B cell (primary cell): ENCODE data around the gene ZP4. TPM values are rescaled to one million over a fixed set of nuclear protein-coding genes. Genes with fewer than 3 reads are reported as not detected.
A peak's percentile ranks its signal among the peaks of the same experiment; 100 is the strongest.

Source experiments
- ATAC-seq: fragments of 200-7000 bp; cut with Tn5 transposase; one replicate; pipeline ENCODE4 v1.10.0; 2021; ENCODE audit warnings: low read depth, mild to moderate bottlenecking, moderate number of reproducible peaks, moderate library complexity
- CTCF ChIA-PET: fragments of 350-600 bp; sonication (Branson Sonifier 250); formaldehyde crosslinking; loops from one replicate; lab custom pipeline; 2021; ENCODE audit warnings: antibody characterized with exemption, inconsistent platforms; lab: Charles Lee
- POLR2A ChIA-PET: fragments of 350-600 bp; sonication (Branson Sonifier 250); formaldehyde crosslinking; loops from one replicate; lab custom pipeline; 2021; ENCODE audit warnings: antibody characterized with exemption; lab: Charles Lee
- DNase-seq: peaks from one replicate; pipeline ENCODE4 v3.0.0; 2013
- H2AFZ ChIP-seq: 2 replicates; pipeline ENCODE4 v1.6.1; 2012; ENCODE audit warnings: mild to moderate bottlenecking, low read depth, low read length; ENCODE audit not compliant: insufficient read depth, poor library complexity, severe bottlenecking
- H3K27ac ChIP-seq, 2 donors: 1 replicate in 1 of 2; 2 replicates in 1 of 2; pipeline ENCODE4 v1.5.1; 2012 to 2013; ENCODE audit warnings: low read length in 2 of 2, mild to moderate bottlenecking in 2 of 2, moderate library complexity in 1 of 2
- H3K27me3 ChIP-seq, 4 experiments: fragments of 200-600 bp in 1 of 4; sonication (generic) in 1 of 4; replicated peaks in 1 of 4; 1 replicate in 2 of 4; 2 replicates in 2 of 4; pipeline versions ENCODE4 v1.6.1 to v1.7.0; 2013 to 2016; ENCODE audit warnings: low read length in 3 of 4, mild to moderate bottlenecking in 2 of 4, mixed read lengths in 1 of 4, moderate library complexity in 1 of 4; ENCODE audit not compliant: insufficient read depth in 4 of 4, control insufficient read depth in 3 of 4; ENCODE audit errors: control extremely low read depth in 1 of 4
- H3K36me3 ChIP-seq, 2 experiments: replicated peaks in 1 of 2; 1 replicate in 1 of 2; 2 replicates in 1 of 2; pipeline versions ENCODE4 v1.6.1 to v1.7.1; 2013; ENCODE audit warnings: low read length in 1 of 2; ENCODE audit not compliant: insufficient read depth in 2 of 2, control insufficient read depth in 1 of 2; ENCODE audit errors: control extremely low read depth in 1 of 2, extremely low read depth in 1 of 2
- H3K4me1 ChIP-seq, 2 donors: fragments of 200-600 bp in 1 of 2; sonication (generic) in 1 of 2; 1 replicate in 1 of 2; 2 replicates in 1 of 2; pipeline versions ENCODE4 v1.5.1 to v1.6.1; 2013 to 2017; ENCODE audit warnings: low read length in 2 of 2; ENCODE audit not compliant: control insufficient read depth in 2 of 2, insufficient read depth in 2 of 2
- H3K4me2 ChIP-seq: replicated peaks from 2 replicates; pipeline ENCODE3; 2012; ENCODE audit warnings: mild to moderate bottlenecking, low read depth, low read length; ENCODE audit not compliant: poor library complexity, severe bottlenecking
- H3K4me3 ChIP-seq, 5 experiments: fragments of 200-600 bp in 1 of 5; sonication (generic) in 1 of 5; 1 replicate in 3 of 5; 2 replicates in 2 of 5; pipeline versions ENCODE4 v1.5.1 to v1.7.0; 2011 to 2016; ENCODE audit warnings: low read length in 4 of 5, mild to moderate bottlenecking in 4 of 5, low read depth in 2 of 5, control low read depth in 1 of 5, moderate library complexity in 1 of 5; ENCODE audit not compliant: insufficient read depth in 1 of 5; ENCODE audit errors: control extremely low read depth in 1 of 5, extremely low read depth in 1 of 5
- H3K79me2 ChIP-seq: fragments of 200-600 bp; sonication (generic); one replicate; pipeline ENCODE4 v1.6.0; 2016; ENCODE audit warnings: low read length; ENCODE audit not compliant: control insufficient read depth, insufficient read depth
- H3K9ac ChIP-seq: fragments of 200-600 bp; sonication (generic); 2 replicates; pipeline ENCODE4 v1.6.1; 2017; ENCODE audit warnings: mild to moderate bottlenecking, low read length, moderate library complexity
- H3K9me3 ChIP-seq, 3 donors: one replicate each; pipeline versions ENCODE4 v1.6.1 to v1.7.1; 2013; ENCODE audit warnings: low read length in 2 of 3; ENCODE audit not compliant: control insufficient read depth in 2 of 3, insufficient read depth in 1 of 3; ENCODE audit errors: control extremely low read depth in 1 of 3
- H4K20me1 ChIP-seq: 2 replicates; pipeline ENCODE4 v1.6.0; 2012; ENCODE audit warnings: mild to moderate bottlenecking, low read length; ENCODE audit not compliant: insufficient read depth, control insufficient read depth, poor library complexity, severe bottlenecking
- H3K27ac Mint-ChIP-seq: one replicate; pipeline ENCODE4 v1.8.0; 2021; ENCODE audit warnings: mixed read lengths
- H3K27me3 Mint-ChIP-seq: one replicate; pipeline ENCODE4 v1.8.0; 2021; ENCODE audit warnings: mixed read lengths
- H3K4me1 Mint-ChIP-seq: one replicate; pipeline ENCODE4 v1.8.0; 2021; ENCODE audit warnings: mixed read lengths
- H3K4me3 Mint-ChIP-seq: one replicate; pipeline ENCODE4 v1.8.0; 2021; ENCODE audit warnings: mixed read lengths
- H3K9me3 Mint-ChIP-seq: one replicate; pipeline ENCODE4 v1.8.0; 2022; ENCODE audit warnings: mixed read lengths; ENCODE audit not compliant: insufficient read depth
- CTCF ChIP-seq: fragments of 200-600 bp; IDR thresholded peaks from one replicate; pipeline ENCODE4 v1.8.0; 2022; ENCODE audit warnings: antibody characterized with exemption, mild to moderate bottlenecking
- EZH2 ChIP-seq: IDR thresholded peaks from 2 replicates; pipeline ENCODE4 v1.6.1; 2012; ENCODE audit warnings: borderline replicate concordance, low read depth, mild to moderate bottlenecking, moderate library complexity, low read length; ENCODE audit not compliant: insufficient read depth, poor library complexity, severe bottlenecking
- WGBS: methylation state at CpG from one replicate; pipeline ENCODE4 v1.1.5; 2013; ENCODE audit warnings: missing lambda C conversion rate; ENCODE audit not compliant: insufficient coverage; 5-methylcytosine and 5-hydroxymethylcytosine counted together
- intact Hi-C: fragments of 100-400 bp; cut with micrococcal nuclease; formaldehyde crosslinking; loops from one replicate; pipeline ENCODE4 v1.10.0; 2022
- polyA plus RNA-seq: library from polyadenylated mRNA; depleted of rRNA; stranded (reverse); fragments of >200 nt; gene quantifications from 2 replicates; pipeline ENCODE4 v1.2.3, GENCODE V29; 2012
- total RNA-seq, 2 donors: library from RNA; stranded (reverse); fragments of 120-200 nt in 1 of 2; gene quantifications; 1 replicate in 1 of 2; 2 replicates in 1 of 2; pipeline versions ENCODE4 v1.2.3 to v1.2.4, GENCODE V29; 2013 to 2022

The ZP4 gene
- total and polyA plus RNA-seq, 2 donors (not counting 1 experiment from before 2014, with no cell fraction given): not detected

GRCh38 chr1:237864338-237865244, 26.1 kb downstream of the ZP4 start:
- H3K27ac Mint-ChIP-seq: no peak overlapping the region
- H3K9ac ChIP-seq: no peak overlapping the region
- no peak overlapping the region for H3K4me3 ChIP-seq
- peak overlapping the region; percentile 45 for H2AFZ ChIP-seq
- H4K20me1 ChIP-seq: no peaks in the 10 kb centered on the region
- H3K4me3 Mint-ChIP-seq: no peak overlapping the region
- peaks cover 0 to 2% (median 0%) of the 10 kb centered on the region in 4 experiments for H3K27me3 ChIP-seq
- intact Hi-C loops: no loop called here
- ChIA-PET CTCF (no interaction called here), POLR2A (no interaction called here)
- peaks cover 5% of the 10 kb centered on the region for H3K27me3 Mint-ChIP-seq
- no peak for ATAC-seq
- H3K9me3 ChIP-seq: peaks cover 0 to 5% (median 0%) of the 10 kb centered on the region in 3 donors
- peak overlapping the region; percentile 28 for H3K4me2 ChIP-seq
- H3K79me2 ChIP-seq: no peaks in the 10 kb centered on the region
- peak; percentile 3 for DNase-seq
- peaks cover 2% of the 10 kb centered on the region for H3K9me3 Mint-ChIP-seq
- H3K27ac ChIP-seq: no peak overlapping the region
- WGBS: 6% methylated on average over 23 of the region's 25 CpGs
- no peaks in the 10 kb centered on the region for H3K36me3 ChIP-seq
- no peaks in the 10 kb centered on the region for H3K4me1 Mint-ChIP-seq
- TF ChIP-seq EZH2 (no peak), CTCF (peak; percentile 17)
- H3K4me1 ChIP-seq: peaks cover 0 to 5% of the 10 kb centered on the region in 2 donors

- POLR2A ChIA-PET: no interaction called here
- Mint-ChIP-seq H3K27me3 (peaks cover 5% of the 10 kb centered on the region), H3K4me1 (no peaks in the 10 kb centered on the region), H3K9me3 (peaks cover 2% of the 10 kb centered on the region), H3K27ac (no peak overlapping the region), H3K4me3 (no peak overlapping the region)
- Histone ChIP-seq H3K79me2 (no peaks in the 10 kb centered on the region), H3K27ac (no peak overlapping the region), H3K4me1 (peaks cover 0 to 5% of the 10 kb centered on the region in 2 donors), H3K36me3 (no peaks in the 10 kb centered on the region), H4K20me1 (no peaks in the 10 kb centered on the region), H3K4me3 (no peak overlapping the region), H3K9ac (no peak overlapping the region), H3K27me3 (peaks cover 0 to 2% (median 0%) of the 10 kb centered on the region in 4 experiments), H3K9me3 (peaks cover 0 to 5% (median 0%) of the 10 kb centered on the region in 3 donors), H2AFZ (no peak overlapping the region), H3K4me2 (no peak overlapping the region)
- CTCF ChIA-PET: no interaction called here
- no peak for DNase-seq
- ATAC-seq: no peak
- TF ChIP-seq CTCF (no peak), EZH2 (no peak)
- intact Hi-C loops: no loop called here
- WGBS: 100% methylated on average over 1 of the region's 2 CpGs
Observed at GRCh38 chr1:237863234-237863633, 27.5 kb downstream of the ZP4 start.
